Right ventricle myocardium superior (tissue), 1 donor: ENCODE data around the gene MDP1. TPM values are rescaled to one million over a fixed set of nuclear protein-coding genes. Genes with fewer than 3 reads are reported as not detected.

ENCODE experiments used
- ATAC-seq: fragments of 200-7000 bp; cut with Tn5 transposase; one replicate; pipeline ENCODE4 v1.9.1; 2020; ENCODE audit warnings: mild to moderate bottlenecking; ENCODE audit not compliant: poor library complexity
- DNase-seq: peaks from one replicate; pipeline ENCODE4 v3.0.0-alpha.2; 2020
- intact Hi-C: fragments of 100-400 bp; cut with DNase I; formaldehyde crosslinking; loops from one replicate; pipeline ENCODE4 v1.11.2; 2022
- total RNA-seq: library from RNA; stranded (reverse); fragmentation: NEBNext Ultra II Directional; extraction: Animal tissue kit (Norgen Biotek cat#: 25700); gene quantifications from one replicate; pipeline ENCODE4 v1.2.1, GENCODE V29; 2021
- donor health status: DM: no; HTN: yes; CAD: no; lungs with severe emphysema.

Gene MDP1
- total RNA-seq, 1 donor from 2014 or later = 18.9 TPM

DNA sequence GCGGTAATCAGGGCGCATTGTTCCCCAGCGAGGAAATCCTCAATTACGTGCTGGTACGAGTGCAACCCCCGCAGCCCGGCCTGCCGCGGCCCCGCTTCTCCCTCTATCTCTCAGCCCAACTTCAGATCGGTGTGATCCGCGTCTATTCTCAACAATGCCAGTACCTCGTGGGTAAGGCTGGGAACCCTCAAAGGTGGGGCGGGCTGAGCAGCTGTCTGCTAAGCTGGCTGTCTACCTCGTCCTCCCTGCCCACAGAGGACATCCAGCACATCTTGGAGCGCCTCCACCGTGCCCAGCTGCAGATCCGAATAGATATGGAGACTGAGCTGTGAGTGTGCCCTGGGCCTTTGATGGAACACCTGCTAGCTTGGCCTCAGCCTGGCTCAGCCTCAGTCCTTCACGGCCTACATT lies 43.0 kb downstream of the MDP1 start:
- DNase-seq (peak; percentile 32), ATAC-seq (no peak)
- intact Hi-C loops = no loop called here

- intact Hi-C loops = no loop called here
- ATAC-seq = no peak
- DNase-seq = peak; percentile 35
These were observed 43.5 kb downstream of the MDP1 start for GRCh38 chr14:24172261-24172860.

GRCh38 chr14:24171422-24172260 lies 44.2 kb downstream of the MDP1 start, which contains the start of gene REC8:
Gene REC8, plus strand, starts transcription at chr14:24172080. Its CDS starts 473 bp downstream, at chr14:24172553.
- DNase-seq = peak; percentile 79
- intact Hi-C loops = no loop called here
- ATAC-seq = peak; percentile 65

- intact Hi-C loops = no loop called here
- no peak for ATAC-seq
- DNase-seq = no peak
These were observed 48.3 kb downstream of the MDP1 start for GRCh38 chr14:24167469-24168114.

GRCh38 chr14:24165785-24166184 lies 50.1 kb downstream of the MDP1 start:
- intact Hi-C loops = no loop called here
- ATAC-seq (no peak), DNase-seq (peak; percentile 19)

DNA sequence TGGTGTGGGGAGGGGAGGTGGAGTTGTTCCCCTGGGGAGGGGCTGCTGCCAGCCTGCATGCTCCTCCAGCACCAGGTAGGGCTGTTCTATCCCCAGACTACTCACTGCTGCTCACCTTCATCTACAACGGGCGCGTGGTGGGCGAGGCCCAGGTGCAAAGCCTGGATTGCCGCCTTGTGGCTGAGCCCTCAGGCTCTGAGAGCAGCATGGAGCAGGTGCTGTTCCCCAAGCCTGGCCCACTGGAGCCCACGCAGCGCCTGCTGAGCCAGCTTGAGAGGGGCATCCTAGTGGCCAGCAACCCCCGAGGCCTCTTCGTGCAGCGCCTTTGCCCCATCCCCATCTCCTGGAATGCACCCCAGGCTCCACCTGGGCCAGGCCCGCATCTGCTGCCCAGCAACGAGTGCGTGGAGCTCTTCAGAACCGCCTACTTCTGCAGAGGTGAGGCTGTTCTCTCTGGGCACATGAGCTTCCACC lies 51.3 kb downstream of the MDP1 start:
- intact Hi-C loops = no loop called here
- ATAC-seq (no peak), DNase-seq (peak; percentile 24)

Other genes starting within 250 kb of the MDP1 start
- 17.7 TPM for gene DHRS4L2, start 227.1 kb downstream of the MDP1 start, total RNA-seq
- 0.08 TPM for gene CARMIL3, start 164.1 kb downstream of the MDP1 start, total RNA-seq
- gene CPNE6, start 144.5 kb downstream of the MDP1 start, total RNA-seq = not detected
- gene PCK2, start 121.8 kb downstream of the MDP1 start, total RNA-seq = 2.7 TPM
- 81.7 TPM for gene DCAF11, start 101.3 kb downstream of the MDP1 start, total RNA-seq
- 0.75 TPM for gene NRL, start 101.1 kb downstream of the MDP1 start, total RNA-seq
- 126 TPM for gene FITM1, start 85.4 kb downstream of the MDP1 start, total RNA-seq
- gene PSME1, start 79.9 kb downstream of the MDP1 start, total RNA-seq = 129 TPM
- gene EMC9, start 74.5 kb downstream of the MDP1 start, total RNA-seq = 14.4 TPM
- 88.8 TPM for gene PSME2, start 69.5 kb downstream of the MDP1 start, total RNA-seq
- gene RNF31, start 68.6 kb downstream of the MDP1 start, total RNA-seq = 29.5 TPM
- gene IRF9, start 54.8 kb downstream of the MDP1 start, total RNA-seq = 24.0 TPM
- gene REC8, start 44.0 kb downstream of the MDP1 start, total RNA-seq = 1.7 TPM
- 10.5 TPM for gene IPO4, start 27.2 kb downstream of the MDP1 start, total RNA-seq
- gene TM9SF1, start 20.6 kb downstream of the MDP1 start, total RNA-seq = 19.2 TPM
- gene TSSK4, start 10.4 kb downstream of the MDP1 start, total RNA-seq = not detected
- gene CHMP4A, start 2.6 kb downstream of the MDP1 start, total RNA-seq = 26.6 TPM
- gene NEDD8, start 16.3 kb upstream of the MDP1 start, total RNA-seq = 212 TPM
- 26.2 TPM for gene GMPR2, start 16.9 kb upstream of the MDP1 start, total RNA-seq
- gene TINF2, start 26.6 kb upstream of the MDP1 start, total RNA-seq = 28.7 TPM
- gene TGM1, start 47.1 kb upstream of the MDP1 start, total RNA-seq = 1.1 TPM
- 20.3 TPM for gene RABGGTA, start 55.5 kb upstream of the MDP1 start, total RNA-seq
- 5.2 TPM for gene DHRS1, start 83.7 kb upstream of the MDP1 start, total RNA-seq
- 23.4 TPM for gene NOP9, start 83.8 kb upstream of the MDP1 start, total RNA-seq
- 2.9 TPM for gene CIDEB, start 91.9 kb upstream of the MDP1 start, total RNA-seq
- gene LTB4R2, start 94.1 kb upstream of the MDP1 start, total RNA-seq = 0.65 TPM
- 1.8 TPM for gene LTB4R, start 95.4 kb upstream of the MDP1 start, total RNA-seq
- 20.6 TPM for gene ADCY4, start 119.0 kb upstream of the MDP1 start, total RNA-seq
- 2.9 TPM for gene RIPK3, start 123.9 kb upstream of the MDP1 start, total RNA-seq
- 25.6 TPM for gene NFATC4, start 152.1 kb upstream of the MDP1 start, total RNA-seq
- 8.8 TPM for gene NYNRIN, start 182.9 kb upstream of the MDP1 start, total RNA-seq
- gene CBLN3, start 213.6 kb upstream of the MDP1 start, total RNA-seq = 0.65 TPM
- gene KHNYN, start 213.9 kb upstream of the MDP1 start, total RNA-seq = 22.5 TPM
- gene SDR39U1, start 226.7 kb upstream of the MDP1 start, total RNA-seq = 84.7 TPM